Fibroblast of skin of right biceps (primary cell): ENCODE data around the gene NBEAL1.
"Not testable (repeated sequence)": the region's sequence is repeated elsewhere in the genome, so short reads cannot be mapped to it uniquely, and the experiment has no call there.

Experiments used
- DNase-seq: peaks from one replicate; pipeline ENCODE4 v3.0.0-alpha.2; 2013

The NBEAL1 gene

GRCh38 chr2:203122317-203122986 is 107.8 kb downstream of the NBEAL1 start:
- no peak for DNase-seq

- peak; percentile 35 for DNase-seq
Observed at GRCh38 chr2:203126996-203127395, 112.3 kb downstream of the NBEAL1 start.

GRCh38 chr2:203135105-203135504 is 120.4 kb downstream of the NBEAL1 start:
- no peak for DNase-seq

GRCh38 chr2:203143391-203143790 is 128.7 kb downstream of the NBEAL1 start:
- no peak for DNase-seq

- no peak for DNase-seq
Observed at GRCh38 chr2:203149194-203149593, 134.5 kb downstream of the NBEAL1 start.

- DNase-seq, result no peak
Observed at GRCh38 chr2:203155406-203155805, 140.7 kb downstream of the NBEAL1 start.

- DNase-seq, result not testable (repeated sequence)
Observed at GRCh38 chr2:203162722-203163121, 148.0 kb downstream of the NBEAL1 start.

- peak; percentile 5 for DNase-seq
Observed at GRCh38 chr2:203164311-203164935, 149.7 kb downstream of the NBEAL1 start.

GRCh38 chr2:203167751-203168150 is 153.1 kb downstream of the NBEAL1 start:
- no peak for DNase-seq

- no peak for DNase-seq
Observed at GRCh38 chr2:203170502-203170901, 155.8 kb downstream of the NBEAL1 start.

- DNase-seq, result peak; percentile 22
Observed at GRCh38 chr2:203175371-203175770, 160.7 kb downstream of the NBEAL1 start.

- DNase-seq, result peak; percentile 8
Observed at GRCh38 chr2:203177361-203177760, 162.7 kb downstream of the NBEAL1 start.

- DNase-seq, result no peak
Observed at GRCh38 chr2:203185864-203186263, 171.2 kb downstream of the NBEAL1 start.

- DNase-seq, result not testable (repeated sequence)
Observed at GRCh38 chr2:203190547-203190946, 175.9 kb downstream of the NBEAL1 start.

GRCh38 chr2:203191026-203191425 is 176.4 kb downstream of the NBEAL1 start:
- DNase-seq, result not testable (repeated sequence)

- no peak for DNase-seq
Observed at GRCh38 chr2:203191961-203192360, 177.3 kb downstream of the NBEAL1 start.

GRCh38 chr2:203195331-203196036 is 180.8 kb downstream of the NBEAL1 start:
- peak; percentile 10 for DNase-seq

- no peak for DNase-seq
Observed at GRCh38 chr2:203200866-203201265, 186.2 kb downstream of the NBEAL1 start.

- no peak for DNase-seq
Observed at GRCh38 chr2:203201426-203201825, 186.8 kb downstream of the NBEAL1 start.

- DNase-seq, result no peak
Observed at GRCh38 chr2:203209538-203209937, 194.9 kb downstream of the NBEAL1 start.

GRCh38 chr2:203225423-203226039 is 210.9 kb downstream of the NBEAL1 start:
- peak; percentile 20 for DNase-seq

- DNase-seq, result not testable (repeated sequence)
Observed at GRCh38 chr2:203229674-203230073, 215.0 kb downstream of the NBEAL1 start.
